GM23338 (cell line): Measurements from ENCODE around the gene WFDC10B. TPM values are rescaled to one million over a fixed set of nuclear protein-coding genes. Genes with fewer than 3 reads are reported as not detected.

Experiments
- ATAC-seq: fragments of 200-7000 bp; cut with Tn5 transposase; 3 replicates; pipeline ENCODE4 v1.9.1; 2020
- DNase-seq: peaks from one replicate; pipeline ENCODE4 v3.0.0-alpha.2; 2015; ENCODE audit warnings: low spot score
- H2AFZ ChIP-seq: fragments of 200-600 bp; sonication (generic); 2 replicates; pipeline ENCODE4 v1.8.0; 2016; ENCODE audit warnings: antibody characterized with exemption, mild to moderate bottlenecking, moderate library complexity
- H3F3A ChIP-seq: fragments of 200-600 bp; sonication (generic); replicated peaks from 2 replicates; pipeline ENCODE4 v1.8.0; 2017; ENCODE audit warnings: antibody characterized with exemption, mixed run types, low read depth
- H3K27ac ChIP-seq: fragments of 200-600 bp; sonication (generic); 2 replicates; pipeline ENCODE4 v1.6.1; 2016; ENCODE audit warnings: low read depth
- H3K27me3 ChIP-seq: fragments of 200-600 bp; sonication (generic); 2 replicates; pipeline ENCODE4 v1.8.0; 2016; ENCODE audit warnings: mild to moderate bottlenecking, mixed run types, moderate library complexity; ENCODE audit not compliant: insufficient read depth
- H3K36me3 ChIP-seq: fragments of 200-600 bp; sonication (generic); 2 replicates; pipeline ENCODE4 v1.8.0; 2016; ENCODE audit warnings: mild to moderate bottlenecking; ENCODE audit not compliant: insufficient read depth
- H3K4me1 ChIP-seq: fragments of 200-600 bp; sonication (generic); 2 replicates; pipeline ENCODE4 v1.8.0; 2016; ENCODE audit warnings: mild to moderate bottlenecking, moderate library complexity; ENCODE audit not compliant: insufficient read depth
- H3K4me2 ChIP-seq: fragments of 200-600 bp; sonication (generic); 2 replicates; pipeline ENCODE4 v1.7.1; 2017; ENCODE audit warnings: mixed run types
- H3K4me3 ChIP-seq: fragments of 200-600 bp; sonication (generic); 2 replicates; pipeline ENCODE4 v1.6.1; 2016; ENCODE audit warnings: mixed run types
- H3K79me2 ChIP-seq: fragments of 200-600 bp; sonication (generic); replicated peaks from 2 replicates; pipeline ENCODE4 v1.8.0; 2017; ENCODE audit warnings: mild to moderate bottlenecking; ENCODE audit not compliant: insufficient read depth
- H3K9me2 ChIP-seq: fragments of 200-600 bp; sonication (generic); 2 replicates; pipeline ENCODE4 v1.8.0; 2017; ENCODE audit not compliant: insufficient read depth
- H4K20me1 ChIP-seq: fragments of 200-600 bp; sonication (generic); replicated peaks from 2 replicates; pipeline ENCODE4 v1.8.0; 2017; ENCODE audit warnings: mild to moderate bottlenecking; ENCODE audit not compliant: insufficient read depth
- H3K27ac Mint-ChIP-seq: 2 replicates; pipeline ENCODE4 v1.8.0; 2020; ENCODE audit warnings: inconsistent platforms, mild to moderate bottlenecking, moderate library complexity, mixed read lengths
- H3K27me3 Mint-ChIP-seq: 3 replicates; pipeline ENCODE4 v1.8.0; 2022; ENCODE audit warnings: low read depth, mild to moderate bottlenecking, moderate library complexity, mixed read lengths, inconsistent platforms; ENCODE audit not compliant: insufficient read depth, poor library complexity
- H3K36me3 Mint-ChIP-seq: 3 replicates; pipeline ENCODE4 v1.8.0; 2021; ENCODE audit warnings: low read depth, mild to moderate bottlenecking, inconsistent platforms, moderate library complexity, mixed read lengths
- H3K4me1 Mint-ChIP-seq: 3 replicates; pipeline ENCODE4 v1.8.0; 2020; ENCODE audit warnings: mild to moderate bottlenecking, inconsistent platforms, mixed read lengths
- H3K4me3 Mint-ChIP-seq: 3 replicates; pipeline ENCODE4 v1.8.0; 2021; ENCODE audit warnings: moderate library complexity, mild to moderate bottlenecking, inconsistent platforms, mixed read lengths
- H3K9me3 Mint-ChIP-seq: 3 replicates; pipeline ENCODE4 v1.8.0; 2020; ENCODE audit warnings: moderate library complexity, mild to moderate bottlenecking, inconsistent platforms, mixed read lengths
- CREB1 ChIP-seq: fragments of 250-450 bp; sonication (Bioruptor Pico); IDR thresholded peaks from 2 replicates; pipeline ENCODE4 v1.5.0; 2020; ENCODE audit warnings: low read depth, mild to moderate bottlenecking, moderate library complexity
- EZH2 ChIP-seq: fragments of 200-600 bp; sonication (generic); IDR thresholded peaks from one replicate; pipeline ENCODE4 v1.8.0; 2017; ENCODE audit warnings: antibody characterized with exemption, mild to moderate bottlenecking, low read depth; ENCODE audit not compliant: unreplicated experiment
- EZH2phosphoT487 ChIP-seq: fragments of 200-600 bp; sonication (generic); IDR thresholded peaks from one replicate; pipeline ENCODE4 v1.8.1; 2018; ENCODE audit warnings: antibody characterized with exemption; ENCODE audit not compliant: unreplicated experiment
- POLR2AphosphoS5 ChIP-seq: IDR thresholded peaks from 2 replicates; pipeline ENCODE4 v1.6.1; 2016; ENCODE audit warnings: antibody characterized with exemption, low read depth
- STAT1 ChIP-seq: IDR thresholded peaks from one replicate; pipeline ENCODE4 v1.6.1; 2016; ENCODE audit warnings: antibody characterized with exemption; ENCODE audit not compliant: unreplicated experiment
- ZNF114 ChIP-seq: fragments of 250-450 bp; sonication (Bioruptor Pico); IDR thresholded peaks from 2 replicates; pipeline ENCODE4 v1.5.0; 2020; ENCODE audit warnings: mild to moderate bottlenecking, moderate library complexity
- polyA plus RNA-seq: library from polyadenylated mRNA; unstranded; fragments of >200 nt; fragmentation: Nextera tagmentation; extraction: Ambion mirVana; gene quantifications from 2 replicates; pipeline ENCODE4 v1.2.1, GENCODE V29; 2016
- total RNA-seq: library from RNA; depleted of rRNA; stranded (reverse); fragments of >200 nt; shearing (Covaris generic); gene quantifications from 2 replicates; pipeline ENCODE4 v1.2.3, GENCODE V29; 2014
- TF ChIP-seq, protein P1 (sequence below): fragments of 250-450 bp; sonication (Bioruptor Pico); IDR thresholded peaks from 2 replicates; pipeline ENCODE4 v1.5.0; 2020; ENCODE audit warnings: mild to moderate bottlenecking, moderate library complexity

The WFDC10B gene
- total and polyA plus RNA-seq, 2 experiments from 2014 or later, result 1.0 TPM; not detected in 1

- H3K36me3 Mint-ChIP-seq, result peaks cover 5% of the 10 kb centered on the region; the same call in 2 of the 3 replicates
- H3K4me1 Mint-ChIP-seq, result no peaks in the 10 kb centered on the region
- H3K36me3 ChIP-seq, result no peaks in the 10 kb centered on the region
- H3K9me2 ChIP-seq, result 0 out of 2 replicates have a peak, but pooled peaks cover 3% of the 10 kb centered on the region
- no peaks in the 10 kb centered on the region for H3K27me3 ChIP-seq
- no peaks in the 10 kb centered on the region for H3K4me1 ChIP-seq
- no peaks in the 10 kb centered on the region for H3K79me2 ChIP-seq
- H2AFZ ChIP-seq, result no peak overlapping the region
- TF ChIP-seq, protein P1, sequence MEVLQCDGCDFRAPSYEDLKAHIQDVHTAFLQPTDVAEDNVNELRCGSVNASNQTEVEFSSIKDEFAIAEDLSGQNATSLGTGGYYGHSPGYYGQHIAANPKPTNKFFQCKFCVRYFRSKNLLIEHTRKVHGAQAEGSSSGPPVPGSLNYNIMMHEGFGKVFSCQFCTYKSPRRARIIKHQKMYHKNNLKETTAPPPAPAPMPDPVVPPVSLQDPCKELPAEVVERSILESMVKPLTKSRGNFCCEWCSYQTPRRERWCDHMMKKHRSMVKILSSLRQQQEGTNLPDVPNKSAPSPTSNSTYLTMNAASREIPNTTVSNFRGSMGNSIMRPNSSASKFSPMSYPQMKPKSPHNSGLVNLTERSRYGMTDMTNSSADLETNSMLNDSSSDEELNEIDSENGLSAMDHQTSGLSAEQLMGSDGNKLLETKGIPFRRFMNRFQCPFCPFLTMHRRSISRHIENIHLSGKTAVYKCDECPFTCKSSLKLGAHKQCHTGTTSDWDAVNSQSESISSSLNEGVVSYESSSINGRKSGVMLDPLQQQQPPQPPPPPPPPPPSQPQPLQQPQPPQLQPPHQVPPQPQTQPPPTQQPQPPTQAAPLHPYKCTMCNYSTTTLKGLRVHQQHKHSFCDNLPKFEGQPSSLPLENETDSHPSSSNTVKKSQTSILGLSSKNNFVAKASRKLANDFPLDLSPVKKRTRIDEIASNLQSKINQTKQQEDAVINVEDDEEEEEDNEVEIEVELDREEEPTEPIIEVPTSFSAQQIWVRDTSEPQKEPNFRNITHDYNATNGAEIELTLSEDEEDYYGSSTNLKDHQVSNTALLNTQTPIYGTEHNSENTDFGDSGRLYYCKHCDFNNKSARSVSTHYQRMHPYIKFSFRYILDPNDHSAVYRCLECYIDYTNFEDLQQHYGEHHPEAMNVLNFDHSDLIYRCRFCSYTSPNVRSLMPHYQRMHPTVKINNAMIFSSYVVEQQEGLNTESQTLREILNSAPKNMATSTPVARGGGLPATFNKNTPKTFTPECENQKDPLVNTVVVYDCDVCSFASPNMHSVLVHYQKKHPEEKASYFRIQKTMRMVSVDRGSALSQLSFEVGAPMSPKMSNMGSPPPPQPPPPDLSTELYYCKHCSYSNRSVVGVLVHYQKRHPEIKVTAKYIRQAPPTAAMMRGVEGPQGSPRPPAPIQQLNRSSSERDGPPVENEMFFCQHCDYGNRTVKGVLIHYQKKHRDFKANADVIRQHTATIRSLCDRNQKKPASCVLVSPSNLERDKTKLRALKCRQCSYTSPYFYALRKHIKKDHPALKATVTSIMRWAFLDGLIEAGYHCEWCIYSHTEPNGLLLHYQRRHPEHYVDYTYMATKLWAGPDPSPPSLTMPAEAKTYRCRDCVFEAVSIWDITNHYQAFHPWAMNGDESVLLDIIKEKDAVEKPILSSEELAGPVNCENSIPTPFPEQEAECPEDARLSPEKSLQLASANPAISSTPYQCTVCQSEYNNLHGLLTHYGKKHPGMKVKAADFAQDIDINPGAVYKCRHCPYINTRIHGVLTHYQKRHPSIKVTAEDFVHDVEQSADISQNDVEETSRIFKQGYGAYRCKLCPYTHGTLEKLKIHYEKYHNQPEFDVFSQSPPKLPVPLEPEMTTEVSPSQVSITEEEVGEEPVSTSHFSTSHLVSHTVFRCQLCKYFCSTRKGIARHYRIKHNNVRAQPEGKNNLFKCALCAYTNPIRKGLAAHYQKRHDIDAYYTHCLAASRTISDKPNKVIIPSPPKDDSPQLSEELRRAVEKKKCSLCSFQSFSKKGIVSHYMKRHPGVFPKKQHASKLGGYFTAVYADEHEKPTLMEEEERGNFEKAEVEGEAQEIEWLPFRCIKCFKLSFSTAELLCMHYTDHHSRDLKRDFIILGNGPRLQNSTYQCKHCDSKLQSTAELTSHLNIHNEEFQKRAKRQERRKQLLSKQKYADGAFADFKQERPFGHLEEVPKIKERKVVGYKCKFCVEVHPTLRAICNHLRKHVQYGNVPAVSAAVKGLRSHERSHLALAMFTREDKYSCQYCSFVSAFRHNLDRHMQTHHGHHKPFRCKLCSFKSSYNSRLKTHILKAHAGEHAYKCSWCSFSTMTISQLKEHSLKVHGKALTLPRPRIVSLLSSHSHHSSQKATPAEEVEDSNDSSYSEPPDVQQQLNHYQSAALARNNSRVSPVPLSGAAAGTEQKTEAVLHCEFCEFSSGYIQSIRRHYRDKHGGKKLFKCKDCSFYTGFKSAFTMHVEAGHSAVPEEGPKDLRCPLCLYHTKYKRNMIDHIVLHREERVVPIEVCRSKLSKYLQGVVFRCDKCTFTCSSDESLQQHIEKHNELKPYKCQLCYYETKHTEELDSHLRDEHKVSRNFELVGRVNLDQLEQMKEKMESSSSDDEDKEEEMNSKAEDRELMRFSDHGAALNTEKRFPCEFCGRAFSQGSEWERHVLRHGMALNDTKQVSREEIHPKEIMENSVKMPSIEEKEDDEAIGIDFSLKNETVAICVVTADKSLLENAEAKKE, result no peak
- H3K4me3 ChIP-seq, result no peak overlapping the region
- ATAC-seq (no peak), DNase-seq (no peak)
- H3K4me3 Mint-ChIP-seq, result no peak overlapping the region
- H3K27ac ChIP-seq, result no peak overlapping the region
- H4K20me1 ChIP-seq, result no peaks in the 10 kb centered on the region
- H3F3A ChIP-seq, result no peaks in the 10 kb centered on the region
- no peaks in the 10 kb centered on the region for H3K27me3 Mint-ChIP-seq
- H3K27ac Mint-ChIP-seq, result no peak overlapping the region
- H3K4me2 ChIP-seq, result no peak overlapping the region
- H3K9me3 Mint-ChIP-seq, result peaks cover 5% of the 10 kb centered on the region; the same call in 2 of the 3 replicates
Observed at GRCh38 chr20:45742596-45742995, 37.8 kb upstream of the WFDC10B start.

GRCh38 chr20:45735988-45736387, 31.2 kb upstream of the WFDC10B start:
- Histone ChIP-seq H3K4me2 (no peak overlapping the region), H3K36me3 (peaks cover 21% of the 10 kb centered on the region), H3K27me3 (no peaks in the 10 kb centered on the region), H3K4me3 (no peak overlapping the region), H3K9me2 (no peaks in the 10 kb centered on the region; the same call in 1 of the 2 replicates), H3F3A (no peaks in the 10 kb centered on the region), H3K79me2 (no peaks in the 10 kb centered on the region), H4K20me1 (no peaks in the 10 kb centered on the region), H2AFZ (no peak overlapping the region), H3K27ac (no peak overlapping the region), H3K4me1 (no peaks in the 10 kb centered on the region)
- DNase-seq, result no peak
- H3K36me3 Mint-ChIP-seq, result peaks cover 48% of the 10 kb centered on the region
- H3K4me3 Mint-ChIP-seq, result no peak overlapping the region
- no peaks in the 10 kb centered on the region for H3K27me3 Mint-ChIP-seq
- H3K27ac Mint-ChIP-seq, result no peak overlapping the region
- peaks cover 58% of the 10 kb centered on the region for H3K9me3 Mint-ChIP-seq
- no peak for ATAC-seq
- H3K4me1 Mint-ChIP-seq, result no peaks in the 10 kb centered on the region
- TF ChIP-seq ZNF114 (CRISPR knock-in tag) (no peak), STAT1 (no peak), EZH2 (no peak), POLR2AphosphoS5 (no peak), CREB1 (no peak), EZH2phosphoT487 (no peak)
- TF ChIP-seq, protein P1, result no peak
